Adipocyte (in vitro differentiated cells): Measurements from ENCODE around the gene DTD1.
A peak's percentile ranks its signal among the peaks of the same experiment; 100 is the strongest.

ENCODE experiments used
- DNase-seq: peaks from one replicate; pipeline ENCODE4 v3.0.0-alpha.2; 2015; ENCODE audit warnings: low read depth
- H3K27me3 ChIP-seq: replicated peaks from 2 replicates; pipeline ENCODE4 v1.7.0; 2013; ENCODE audit warnings: mild to moderate bottlenecking, low read length, moderate library complexity; ENCODE audit not compliant: control insufficient read depth, insufficient read depth
- H3K36me3 ChIP-seq: 2 replicates; pipeline ENCODE4 v1.7.0; 2013; ENCODE audit warnings: low read length, mild to moderate bottlenecking, moderate library complexity; ENCODE audit not compliant: control insufficient read depth, insufficient read depth, severe bottlenecking
- H3K4me1 ChIP-seq: 2 replicates; pipeline ENCODE4 v1.7.0; 2013; ENCODE audit warnings: mild to moderate bottlenecking, low read length, moderate library complexity; ENCODE audit not compliant: control insufficient read depth, insufficient read depth
- H3K4me3 ChIP-seq: 2 replicates; pipeline ENCODE4 v1.7.0; 2013; ENCODE audit warnings: mild to moderate bottlenecking, low read length, moderate library complexity
- H3K9ac ChIP-seq: 2 replicates; pipeline ENCODE4 v1.7.0; 2013; ENCODE audit warnings: mild to moderate bottlenecking, low read length, moderate library complexity
- H3K9me3 ChIP-seq: 2 replicates; pipeline ENCODE4 v1.7.0; 2013; ENCODE audit warnings: mild to moderate bottlenecking, low read length, moderate library complexity; ENCODE audit not compliant: control insufficient read depth

The DTD1 gene

DNA sequence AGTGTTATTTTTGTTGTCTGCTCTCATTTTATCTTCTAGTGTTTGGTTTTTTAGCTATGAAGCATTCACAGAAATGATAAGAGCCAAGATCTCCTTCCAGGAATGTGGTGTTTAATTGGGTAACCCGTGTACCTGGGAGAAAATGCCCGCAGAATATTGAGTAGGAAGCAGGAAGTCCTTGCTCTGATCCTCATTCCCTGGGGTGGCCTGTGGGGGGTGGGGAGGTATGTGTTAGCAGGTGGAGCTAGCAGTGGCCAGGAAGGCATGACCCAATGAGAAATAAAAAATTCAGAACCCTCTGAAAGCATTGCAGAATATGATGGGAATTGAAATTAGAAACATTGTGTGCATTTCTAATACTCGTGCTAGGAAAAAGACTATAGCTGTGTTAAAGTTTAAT lies 100.8 kb downstream of the DTD1 start:
- Histone ChIP-seq H3K27me3 (no peaks in the 10 kb centered on the region), H3K9me3 (no peaks in the 10 kb centered on the region), H3K4me3 (no peak overlapping the region), H3K36me3 (no peaks in the 10 kb centered on the region), H3K9ac (no peak overlapping the region), H3K4me1 (peaks cover 5% of the 10 kb centered on the region)
- DNase-seq = no peak

DNA sequence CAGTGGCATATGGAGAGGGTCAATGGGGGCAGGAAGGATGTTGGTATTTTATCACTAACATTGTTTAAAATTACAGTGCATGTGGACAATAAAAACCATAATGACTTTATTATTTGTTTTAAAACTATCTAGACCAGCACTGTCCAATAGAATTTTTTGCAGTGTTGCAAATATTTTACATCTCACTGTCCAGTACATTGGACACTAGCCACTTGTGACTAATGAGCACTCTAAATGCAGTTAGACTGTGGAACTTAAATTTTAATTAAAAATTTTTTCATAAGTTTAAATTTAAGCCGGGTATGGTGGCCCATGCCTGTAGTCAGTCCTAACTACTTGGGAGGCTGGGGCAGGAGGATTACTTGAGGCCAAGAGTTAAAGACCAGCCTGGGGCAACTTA lies 101.7 kb downstream of the DTD1 start:
- Histone ChIP-seq H3K9me3 (no peaks in the 10 kb centered on the region), H3K27me3 (no peaks in the 10 kb centered on the region), H3K4me3 (no peak overlapping the region), H3K4me1 (peaks cover 13% of the 10 kb centered on the region), H3K36me3 (no peaks in the 10 kb centered on the region), H3K9ac (no peak overlapping the region)
- no peak for DNase-seq

DNA sequence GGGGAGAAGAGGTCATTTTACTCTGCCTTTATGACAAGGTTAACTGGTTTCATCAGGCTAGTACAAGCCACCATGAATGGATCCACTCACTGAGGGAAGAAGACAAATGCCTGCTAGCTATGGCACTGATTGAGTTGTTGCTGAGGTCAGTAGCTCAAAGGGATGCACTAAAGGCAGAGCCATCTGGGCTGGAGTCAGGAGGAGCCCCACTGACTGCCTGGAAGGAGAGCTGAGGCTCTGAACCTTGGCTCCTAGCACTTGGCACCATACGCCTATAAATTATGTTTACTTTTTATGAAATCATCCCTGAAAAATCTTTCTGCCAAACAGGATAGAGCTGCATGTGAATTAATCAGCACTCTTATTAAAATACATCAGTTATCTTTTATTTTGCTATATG lies 104.6 kb downstream of the DTD1 start:
- H3K27me3 ChIP-seq = no peaks in the 10 kb centered on the region

DNA sequence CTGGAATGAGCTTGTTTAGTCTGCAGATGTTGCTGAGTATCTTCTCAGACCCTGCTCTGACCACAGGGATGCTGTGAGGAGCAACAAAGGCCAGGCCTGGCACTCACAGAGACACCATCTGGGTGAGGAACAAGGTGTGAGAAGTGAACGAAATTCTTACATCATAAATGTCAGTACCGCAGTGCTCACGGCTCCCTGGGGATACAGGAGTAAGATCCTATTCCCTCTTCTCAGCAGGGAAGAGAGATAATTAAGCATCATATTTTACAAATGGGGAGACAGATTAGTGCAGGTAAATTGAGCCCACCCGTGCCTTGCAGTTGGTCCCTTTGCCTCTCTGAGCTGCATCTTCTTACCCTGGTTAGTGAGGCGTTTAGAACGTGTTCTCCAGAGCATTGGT lies 106.2 kb downstream of the DTD1 start:
- Histone ChIP-seq H3K36me3 (no peaks in the 10 kb centered on the region), H3K27me3 (no peaks in the 10 kb centered on the region), H3K4me1 (peaks cover 17% of the 10 kb centered on the region), H3K9ac (no peak overlapping the region), H3K9me3 (no peaks in the 10 kb centered on the region), H3K4me3 (no peak overlapping the region)
- DNase-seq = no peak

More for the DNA sequence above, 104.6 kb downstream of the DTD1 start:
- Histone ChIP-seq H3K9me3 (no peaks in the 10 kb centered on the region), H3K4me1 (peaks cover 17% of the 10 kb centered on the region), H3K4me3 (no peak overlapping the region), H3K9ac (no peak overlapping the region), H3K36me3 (no peaks in the 10 kb centered on the region)
- DNase-seq = no peak

DNA sequence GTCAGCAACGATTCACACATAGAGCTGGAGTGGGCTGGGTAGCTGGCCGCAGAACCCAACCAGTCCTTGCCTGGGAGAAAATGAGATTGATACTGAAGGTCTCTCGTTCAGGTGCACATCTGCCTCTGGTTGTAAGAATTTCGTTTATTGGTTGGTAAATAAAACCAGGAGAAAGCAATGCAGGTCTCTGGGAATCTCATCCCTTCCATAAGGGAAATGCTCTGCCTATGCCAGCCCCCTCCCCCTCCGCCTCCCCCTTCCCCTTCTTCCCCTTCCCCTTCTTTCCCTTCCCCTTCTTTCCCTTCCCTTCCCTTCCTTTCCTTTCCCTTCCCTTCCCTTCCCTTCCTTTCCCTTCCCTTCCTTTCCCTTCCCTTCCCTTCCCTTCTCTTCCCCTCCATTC lies 107.3 kb downstream of the DTD1 start:
- Histone ChIP-seq H3K4me3 (no peak overlapping the region), H3K27me3 (no peaks in the 10 kb centered on the region), H3K9ac (no peak overlapping the region), H3K36me3 (no peaks in the 10 kb centered on the region), H3K9me3 (no peaks in the 10 kb centered on the region), H3K4me1 (peaks cover 17% of the 10 kb centered on the region)
- DNase-seq = no peak

DNA sequence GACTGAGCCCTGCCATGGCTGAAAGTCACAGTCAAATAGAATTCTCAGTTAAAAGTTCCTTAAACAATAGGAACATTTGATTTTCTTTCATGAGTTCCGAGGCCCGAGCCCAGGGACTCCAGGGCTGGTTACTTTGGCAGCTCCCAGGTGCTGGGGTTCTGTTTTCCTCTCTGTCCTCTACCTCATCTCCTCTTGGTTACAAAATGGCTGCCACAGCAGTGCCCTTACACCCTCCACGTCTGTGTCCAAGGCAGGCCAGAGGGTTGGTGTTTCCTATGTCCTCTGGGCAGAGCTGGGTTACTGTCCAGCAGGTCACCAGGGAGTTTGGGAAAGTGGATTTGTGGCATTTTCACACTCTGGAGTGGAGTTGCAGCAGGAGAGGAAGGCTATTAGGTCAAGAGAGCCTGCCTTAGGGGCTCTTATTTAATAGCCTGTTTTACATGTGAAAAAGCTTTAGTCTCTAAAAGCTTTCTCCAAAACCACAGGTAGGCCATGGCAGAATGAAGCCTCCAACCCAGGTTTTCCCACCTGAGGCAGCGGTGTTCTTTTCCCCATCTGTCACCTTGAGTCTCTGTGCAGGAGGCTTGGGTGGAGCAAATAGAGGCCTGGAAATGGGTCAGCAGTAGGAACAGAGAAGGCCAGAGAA lies 111.0 kb downstream of the DTD1 start:
- no peak overlapping the region for H3K9ac ChIP-seq
- DNase-seq = no peak
- H3K4me1 ChIP-seq = peaks cover 22% of the 10 kb centered on the region
- H3K4me3 ChIP-seq = no peak overlapping the region
- H3K36me3 ChIP-seq = no peaks in the 10 kb centered on the region
- H3K9me3 ChIP-seq = no peaks in the 10 kb centered on the region
- no peaks in the 10 kb centered on the region for H3K27me3 ChIP-seq

DNA sequence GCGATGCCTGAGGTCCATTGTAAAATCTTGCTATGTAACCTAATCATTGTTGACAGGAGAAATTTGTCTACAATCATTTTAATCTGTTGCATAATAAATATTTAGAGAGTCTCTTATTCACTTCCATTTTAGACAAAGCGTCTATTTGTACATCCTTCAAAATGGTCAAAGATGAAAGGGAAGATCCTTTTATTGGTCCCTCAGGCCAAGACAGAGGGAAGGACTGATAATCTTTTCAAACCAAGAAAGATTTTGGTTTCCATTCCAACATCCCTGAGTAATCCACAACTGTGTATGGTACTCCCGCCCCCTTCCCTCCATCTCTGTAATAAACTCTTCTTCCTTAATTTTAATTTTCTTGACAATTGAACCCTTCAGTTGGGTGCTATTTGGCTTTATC lies 114.1 kb downstream of the DTD1 start:
- Histone ChIP-seq H3K9me3 (no peaks in the 10 kb centered on the region), H3K4me1 (peaks cover 27% of the 10 kb centered on the region), H3K9ac (no peak overlapping the region), H3K4me3 (no peak overlapping the region), H3K36me3 (no peaks in the 10 kb centered on the region), H3K27me3 (no peaks in the 10 kb centered on the region)
- no peak for DNase-seq

DNA sequence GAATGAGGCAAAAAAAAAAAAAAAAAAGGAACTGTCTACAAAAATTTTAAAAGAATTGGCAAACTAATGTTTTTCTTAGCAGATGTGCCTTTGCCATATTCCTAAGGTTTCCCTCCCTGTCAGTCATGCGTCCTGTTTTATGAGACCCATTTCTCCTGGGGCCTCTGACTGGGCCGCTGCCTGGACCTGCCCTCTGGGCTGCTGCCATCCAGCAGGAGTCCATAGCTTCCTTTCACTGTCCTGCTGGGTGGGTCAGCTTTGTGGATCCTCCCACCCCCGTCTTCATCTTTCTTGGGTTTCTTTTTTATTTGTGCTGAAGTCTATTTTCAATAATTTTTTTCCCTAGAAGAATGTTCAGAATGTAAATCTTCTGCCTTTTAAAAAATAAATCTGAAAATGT lies 114.9 kb downstream of the DTD1 start:
- H3K9ac ChIP-seq = peak overlapping the region; percentile 17
- no peaks in the 10 kb centered on the region for H3K9me3 ChIP-seq
- no peaks in the 10 kb centered on the region for H3K27me3 ChIP-seq
- H3K36me3 ChIP-seq = no peaks in the 10 kb centered on the region
- DNase-seq = peak; percentile 12
- peaks cover 27% of the 10 kb centered on the region for H3K4me1 ChIP-seq
- H3K4me3 ChIP-seq = peak overlapping the region; percentile 20

DNA sequence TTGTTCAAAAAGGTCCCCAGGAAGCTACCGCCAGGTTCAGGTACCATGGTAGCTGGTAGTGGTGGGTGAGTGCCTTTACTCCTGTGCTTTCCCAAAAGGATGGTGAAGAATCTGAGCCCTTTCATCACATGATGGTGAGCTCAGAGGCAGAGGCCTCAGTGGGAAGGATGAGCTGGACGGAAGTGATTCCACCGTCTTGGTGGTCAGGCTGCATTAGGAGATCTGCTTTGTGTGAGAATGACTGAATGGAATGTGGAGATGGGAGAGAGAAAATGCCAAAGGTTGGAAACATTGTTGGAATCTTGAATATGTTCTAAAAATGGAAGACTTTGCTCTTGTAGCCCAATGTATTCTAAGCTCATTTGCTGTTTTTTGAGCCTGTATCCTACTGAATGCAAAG lies 117.6 kb downstream of the DTD1 start:
- no peaks in the 10 kb centered on the region for H3K9me3 ChIP-seq
- H3K9ac ChIP-seq = no peak overlapping the region
- H3K4me3 ChIP-seq = peak overlapping the region; percentile 20
- no peaks in the 10 kb centered on the region for H3K27me3 ChIP-seq
- H3K4me1 ChIP-seq = peaks cover 27% of the 10 kb centered on the region
- DNase-seq = peak; percentile 63
- no peaks in the 10 kb centered on the region for H3K36me3 ChIP-seq

DNA sequence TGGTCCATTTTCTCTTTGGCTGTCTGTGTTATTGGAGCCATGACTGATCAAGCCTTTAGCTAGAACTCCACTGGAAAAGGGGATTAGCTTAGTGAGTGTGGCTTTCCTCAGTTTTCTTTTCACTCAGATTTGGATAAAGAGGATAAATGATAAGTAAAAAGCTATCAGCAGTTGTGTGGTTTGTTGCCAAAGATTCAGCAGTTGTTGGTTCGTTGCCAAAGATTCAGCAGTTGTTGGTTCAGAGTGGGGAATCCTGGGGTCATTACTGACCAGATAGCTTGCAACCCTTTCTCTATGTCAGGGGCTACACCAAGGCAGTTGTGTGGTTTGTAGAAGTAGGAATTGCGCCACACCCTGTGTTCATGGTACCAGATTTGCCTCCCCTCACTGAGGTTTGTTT lies 118.1 kb downstream of the DTD1 start:
- Histone ChIP-seq H3K36me3 (no peaks in the 10 kb centered on the region), H3K9ac (peak overlapping the region; percentile 31), H3K4me3 (peak overlapping the region; percentile 20), H3K27me3 (no peaks in the 10 kb centered on the region), H3K9me3 (no peaks in the 10 kb centered on the region), H3K4me1 (peaks cover 27% of the 10 kb centered on the region)
- no peak for DNase-seq

DNA sequence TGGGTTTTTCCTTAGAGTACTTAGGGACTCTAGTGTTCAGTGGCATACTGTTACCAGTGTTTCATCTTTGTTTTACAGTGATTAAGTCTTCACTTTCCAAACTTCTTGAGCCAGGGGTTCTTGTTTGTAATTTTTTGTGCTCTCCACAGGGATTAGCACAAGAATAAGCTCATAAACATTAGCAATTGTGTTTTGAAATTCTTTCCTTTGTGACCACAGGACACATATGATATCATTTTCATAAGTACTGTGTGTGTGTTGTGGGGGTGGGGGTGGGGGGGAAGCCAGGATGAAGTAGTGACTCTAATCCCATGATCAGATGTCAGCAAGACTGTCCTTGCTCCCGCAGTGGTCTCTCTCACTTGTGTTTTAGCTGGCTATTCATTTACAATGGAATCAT lies 124.3 kb downstream of the DTD1 start:
- no peaks in the 10 kb centered on the region for H3K27me3 ChIP-seq
- H3K9ac ChIP-seq = no peak overlapping the region
- DNase-seq = no peak
- H3K9me3 ChIP-seq = no peaks in the 10 kb centered on the region
- no peaks in the 10 kb centered on the region for H3K4me1 ChIP-seq
- no peak overlapping the region for H3K4me3 ChIP-seq
- no peaks in the 10 kb centered on the region for H3K36me3 ChIP-seq

DNA sequence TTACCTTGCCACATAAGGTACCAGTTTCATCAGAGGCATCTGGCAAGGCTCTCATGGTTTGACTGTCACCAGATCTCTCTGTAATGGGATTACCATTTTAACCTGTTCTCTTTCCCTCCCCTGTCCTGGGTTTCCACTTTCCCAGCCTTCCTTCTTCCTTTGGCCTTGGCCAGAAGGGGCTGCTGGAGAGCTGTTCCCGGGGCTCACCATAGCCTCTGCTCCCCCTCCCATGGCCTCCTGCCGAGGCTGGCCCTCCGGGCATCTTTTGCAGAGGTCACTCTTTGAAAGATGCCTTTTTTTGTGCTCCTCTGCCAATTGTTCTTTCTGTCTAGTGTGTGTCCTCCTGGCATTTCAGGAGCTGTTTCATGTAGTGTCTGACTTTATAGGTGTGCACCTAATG lies 125.0 kb downstream of the DTD1 start:
- no peak for DNase-seq
- no peaks in the 10 kb centered on the region for H3K27me3 ChIP-seq
- no peak overlapping the region for H3K4me3 ChIP-seq
- no peaks in the 10 kb centered on the region for H3K9me3 ChIP-seq
- no peaks in the 10 kb centered on the region for H3K36me3 ChIP-seq
- no peaks in the 10 kb centered on the region for H3K4me1 ChIP-seq
- no peak overlapping the region for H3K9ac ChIP-seq
